ENCODE data around the gene POU3F1. TPM values are rescaled to one million over a fixed set of nuclear protein-coding genes. Genes with fewer than 3 reads are reported as not detected.

POU3F1 gene
- total and polyA plus RNA-seq, 4 donors: 0.04 to 0.20 (median 0.17) TPM

- ATAC-seq (ENCODE audit: insufficient read depth, low FRiP score): no peak
- Histone ChIP-seq H3K9ac (ENCODE audit: insufficient read depth in 1 of 2, low read length in 2 of 2) (no peak overlapping the region), H3K9me3 (ENCODE audit: control insufficient read depth in 4 of 4, insufficient read depth in 3 of 4, low read length in 3 of 4) (no peaks in the 10 kb centered on the region), H3K4me3 (peak overlapping the region; percentile 16), H3K36me3 (ENCODE audit: control insufficient read depth in 4 of 4, insufficient read depth in 4 of 4, low read length in 4 of 4) (no peaks in the 10 kb centered on the region), H3K27ac (ENCODE audit: low read depth in 1 of 2, low read length in 1 of 2) (no peak overlapping the region), H3K4me1 (ENCODE audit: control insufficient read depth in 5 of 5, insufficient read depth in 5 of 5, low read length in 5 of 5) (peaks cover 0 to 28% (median 3%) of the 10 kb centered on the region in 5 donors), H3K27me3 (ENCODE audit: control insufficient read depth in 3 of 3, insufficient read depth in 3 of 3, low read length in 2 of 3) (peaks cover 3 to 65% (median 46%) of the 10 kb centered on the region in 3 donors)
- no peak for TF ChIP-seq CTCF (IDR thresholded peaks at IDR 0.05; ENCODE audit: control extremely low read depth, extremely low read depth)
- WGBS, 2 donors: 3 to 4% methylated on average over 84 to 115 of the region's 115 CpGs
- peak; percentile 14 to 29 (median 24) for DNase-seq
These were observed 926 bp downstream of the POU3F1 start for GRCh38 chr1:38045401-38046332.

DNA sequence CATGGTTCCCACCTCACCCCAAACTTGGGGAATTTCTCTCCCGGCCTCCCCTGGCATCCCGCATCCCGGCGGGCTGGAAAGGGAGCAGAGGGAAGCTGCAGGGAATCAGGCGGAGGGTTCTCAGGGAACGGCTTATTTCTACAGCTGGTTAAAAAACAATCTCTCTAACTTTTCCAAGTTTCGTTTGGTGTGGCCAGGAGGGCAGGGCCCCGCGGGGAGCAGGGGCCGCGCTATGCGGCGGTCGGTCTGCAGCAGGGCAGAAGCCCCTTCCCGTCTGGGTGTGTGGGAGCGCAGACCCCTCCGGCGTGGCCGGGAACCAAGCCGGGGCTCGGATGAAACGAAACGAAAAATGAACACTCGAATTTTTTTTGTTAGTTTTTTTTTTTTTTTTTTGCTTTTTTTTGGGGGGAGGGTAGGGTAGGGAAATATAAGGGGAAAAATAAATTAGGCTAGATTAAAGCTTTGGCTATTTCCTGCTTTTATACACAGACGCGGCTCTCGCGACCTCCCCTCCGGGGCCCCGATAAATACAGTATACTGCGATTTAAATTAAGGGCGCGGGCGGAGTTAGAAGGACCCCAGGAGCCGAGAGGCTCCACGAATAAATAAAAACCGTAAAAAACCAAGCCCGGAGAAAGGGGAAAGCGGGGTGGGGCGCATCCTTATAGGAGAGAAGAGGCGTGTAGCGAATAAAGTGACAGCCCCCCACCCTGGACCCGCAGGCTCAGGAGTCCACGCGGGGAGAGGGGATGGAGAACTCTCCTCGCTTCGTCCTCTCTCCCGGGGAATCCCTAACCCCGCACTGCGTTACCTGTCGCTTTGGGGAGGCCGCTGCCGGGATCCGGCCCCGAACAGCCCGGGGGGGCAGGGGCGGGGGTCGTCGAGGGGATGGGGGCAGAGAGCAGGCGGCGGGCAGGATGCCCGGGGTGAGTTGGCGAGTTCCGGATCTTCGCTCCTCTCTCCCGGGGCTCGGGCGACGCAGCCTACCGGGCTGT lies 2.1 kb downstream of the POU3F1 start:
- Histone ChIP-seq H3K4me1 (ENCODE audit: control insufficient read depth in 5 of 5, insufficient read depth in 5 of 5, low read length in 5 of 5) (peaks cover 0 to 23% (median 11%) of the 10 kb centered on the region in 5 donors), H3K9ac (ENCODE audit: insufficient read depth in 1 of 2, low read length in 2 of 2) (no peak overlapping the region), H3K4me3 (no peak overlapping the region), H3K36me3 (ENCODE audit: control insufficient read depth in 4 of 4, insufficient read depth in 4 of 4, low read length in 4 of 4) (no peaks in the 10 kb centered on the region), H3K9me3 (ENCODE audit: control insufficient read depth in 4 of 4, insufficient read depth in 3 of 4, low read length in 3 of 4) (no peaks in the 10 kb centered on the region), H3K27me3 (ENCODE audit: control insufficient read depth in 3 of 3, insufficient read depth in 3 of 3, low read length in 2 of 3) (peaks cover 3 to 69% (median 46%) of the 10 kb centered on the region in 3 donors), H3K27ac (ENCODE audit: low read depth in 1 of 2, low read length in 1 of 2) (no peak overlapping the region)
- ATAC-seq (ENCODE audit: insufficient read depth, low FRiP score) (no peak), DNase-seq (peak; percentile 45 to 52 (median 47))
- TF ChIP-seq CTCF (IDR thresholded peaks at IDR 0.05; ENCODE audit: control extremely low read depth, extremely low read depth): no peak
- 4 to 7% methylated on average over 68 to 70 of the region's 70 CpGs for WGBS, 2 donors

DNA sequence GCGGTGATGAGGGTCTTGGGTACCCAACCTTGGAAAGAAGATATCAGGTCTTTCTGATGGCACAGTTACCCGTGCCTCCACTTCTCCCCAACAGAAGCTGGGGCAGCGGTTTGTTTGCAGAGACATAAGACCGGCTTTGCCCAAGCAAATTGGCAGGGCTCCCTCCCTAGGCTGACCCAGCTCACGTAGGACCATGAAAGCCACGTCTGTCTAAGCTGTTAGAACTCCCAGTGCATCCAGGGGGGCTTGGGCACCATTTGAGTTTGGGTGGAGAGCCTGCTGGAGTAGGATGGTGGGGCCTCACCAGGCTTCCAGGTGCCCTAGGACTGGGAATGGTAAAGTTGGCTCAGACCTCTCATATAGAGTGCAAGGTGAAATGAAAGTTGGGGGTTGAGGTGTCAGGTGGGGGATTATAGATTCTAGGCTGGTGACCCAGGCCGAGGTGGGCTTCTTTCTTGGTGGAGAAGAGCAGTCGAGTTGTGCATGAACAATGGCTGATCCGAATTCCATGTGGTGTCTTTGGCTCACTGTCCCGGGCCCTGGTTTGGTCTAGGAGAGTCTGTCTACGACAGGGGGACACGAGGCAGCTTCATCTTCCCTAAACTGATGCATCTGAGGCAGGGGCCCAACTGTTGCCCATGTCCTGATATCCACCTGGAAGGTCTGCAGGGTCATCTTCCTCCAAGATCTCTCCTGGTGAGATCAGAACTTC lies 3.4 kb downstream of the POU3F1 start:
- H3K27me3 ChIP-seq (ENCODE audit: control insufficient read depth in 3 of 3, insufficient read depth in 3 of 3, low read length in 2 of 3): peaks cover 3 to 62% (median 43%) of the 10 kb centered on the region in 3 donors
- no peak for DNase-seq

More for the DNA sequence above, 3.4 kb downstream of the POU3F1 start:
- Histone ChIP-seq H3K36me3 (ENCODE audit: control insufficient read depth in 4 of 4, insufficient read depth in 4 of 4, low read length in 4 of 4) (no peaks in the 10 kb centered on the region), H3K4me1 (ENCODE audit: control insufficient read depth in 5 of 5, insufficient read depth in 5 of 5, low read length in 5 of 5) (peaks cover 0 to 23% (median 13%) of the 10 kb centered on the region in 5 donors), H3K27ac (ENCODE audit: low read depth in 1 of 2, low read length in 1 of 2) (no peak overlapping the region), H3K9ac (ENCODE audit: insufficient read depth in 1 of 2, low read length in 2 of 2) (no peak overlapping the region), H3K9me3 (ENCODE audit: control insufficient read depth in 4 of 4, insufficient read depth in 3 of 4, low read length in 3 of 4) (no peaks in the 10 kb centered on the region), H3K4me3 (no peak overlapping the region)
- 87 to 89% methylated on average over 12 of the region's 12 CpGs for WGBS, 2 donors
- ATAC-seq (ENCODE audit: insufficient read depth, low FRiP score): no peak
- TF ChIP-seq CTCF (IDR thresholded peaks at IDR 0.05; ENCODE audit: control extremely low read depth, extremely low read depth): no peak

Data from lung (tissue), 12 donors.